ENCODE measurements around the gene USP17L25. TPM values are rescaled to one million over a fixed set of nuclear protein-coding genes. Genes with fewer than 3 reads are reported as not detected.
"Not testable (repeated sequence)": the region's sequence is repeated elsewhere in the genome, so short reads cannot be mapped to it uniquely, and the experiment has no call there.

USP17L25 gene, protein sequence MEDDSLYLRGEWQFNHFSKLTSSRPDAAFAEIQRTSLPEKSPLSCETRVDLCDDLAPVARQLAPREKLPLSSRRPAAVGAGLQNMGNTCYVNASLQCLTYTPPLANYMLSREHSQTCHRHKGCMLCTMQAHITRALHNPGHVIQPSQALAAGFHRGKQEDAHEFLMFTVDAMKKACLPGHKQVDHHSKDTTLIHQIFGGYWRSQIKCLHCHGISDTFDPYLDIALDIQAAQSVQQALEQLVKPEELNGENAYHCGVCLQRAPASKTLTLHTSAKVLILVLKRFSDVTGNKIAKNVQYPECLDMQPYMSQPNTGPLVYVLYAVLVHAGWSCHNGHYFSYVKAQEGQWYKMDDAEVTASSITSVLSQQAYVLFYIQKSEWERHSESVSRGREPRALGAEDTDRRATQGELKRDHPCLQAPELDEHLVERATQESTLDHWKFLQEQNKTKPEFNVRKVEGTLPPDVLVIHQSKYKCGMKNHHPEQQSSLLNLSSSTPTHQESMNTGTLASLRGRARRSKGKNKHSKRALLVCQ
- not detected for polyA plus RNA-seq

DNA sequence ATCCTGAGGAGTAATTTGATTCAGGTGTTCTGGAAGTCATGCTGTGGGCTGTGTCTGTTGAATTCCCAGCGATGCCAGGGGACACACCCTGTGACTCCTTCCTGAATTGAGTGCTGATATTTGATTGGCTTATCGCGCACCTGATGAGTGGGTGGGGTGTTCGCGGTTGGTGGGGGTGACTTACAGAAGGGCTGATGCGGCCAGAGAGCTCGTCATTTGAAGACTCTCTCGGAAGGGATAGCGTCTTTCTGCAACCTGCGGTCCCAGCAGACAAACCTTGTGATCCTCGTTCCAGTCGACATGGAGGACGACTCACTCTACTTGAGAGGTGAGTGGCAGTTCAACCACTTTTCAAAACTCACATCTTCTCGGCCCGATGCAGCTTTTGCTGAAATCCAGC lies at the start of gene USP17L25:
TSS of gene USP17L25 (plus strand) at position 301 of the 400 bp plus-strand sequence. CDS start at position 301, 0 bp downstream.
- WGBS, 3 donors = no CpG with 5 or more reads among the region's 15 CpGs
- H3K27ac ChIP-seq (ENCODE audit: low read depth, low read length) = not testable (repeated sequence)

DNA sequence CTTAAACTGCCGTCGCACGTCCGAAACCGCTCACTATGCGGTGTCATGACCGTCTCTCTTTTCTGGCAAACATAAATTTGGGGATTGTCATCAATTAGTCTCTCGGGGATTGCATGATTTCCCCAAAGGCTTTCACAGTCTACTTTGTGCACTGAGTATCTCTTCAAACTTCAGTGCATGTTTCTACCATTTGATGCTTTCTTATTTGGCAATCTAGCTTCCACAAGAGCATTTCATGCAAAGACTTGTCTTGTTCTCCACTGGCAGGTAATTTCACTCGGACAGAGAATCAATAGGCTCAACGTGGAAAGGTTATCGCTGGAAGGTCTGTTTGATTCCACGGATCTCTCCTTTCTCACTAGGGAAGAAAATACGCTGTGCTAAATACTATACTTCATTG lies 5.5 kb upstream of the USP17L25 start:
- 87 to 92% (median 92%) methylated on average over 1 of the region's 13 CpGs for WGBS, 3 donors
- not testable (repeated sequence) for H3K27ac ChIP-seq (ENCODE audit: low read depth, low read length)

DNA sequence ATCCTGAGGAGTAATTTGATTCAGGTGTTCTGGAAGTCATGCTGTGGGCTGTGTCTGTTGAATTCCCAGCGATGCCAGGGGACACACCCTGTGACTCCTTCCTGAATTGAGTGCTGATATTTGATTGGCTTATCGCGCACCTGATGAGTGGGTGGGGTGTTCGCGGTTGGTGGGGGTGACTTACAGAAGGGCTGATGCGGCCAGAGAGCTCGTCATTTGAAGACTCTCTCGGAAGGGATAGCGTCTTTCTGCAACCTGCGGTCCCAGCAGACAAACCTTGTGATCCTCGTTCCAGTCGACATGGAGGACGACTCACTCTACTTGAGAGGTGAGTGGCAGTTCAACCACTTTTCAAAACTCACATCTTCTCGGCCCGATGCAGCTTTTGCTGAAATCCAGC lies 4.8 kb upstream of the USP17L25 start, which contains the start of gene USP17L24:
TSS of gene USP17L24 (plus strand) at position 301 of the 400 bp plus-strand sequence. CDS start at position 301, 0 bp downstream.
- no CpG with 5 or more reads among the region's 15 CpGs for WGBS, 3 donors
- not testable (repeated sequence) for H3K27ac ChIP-seq (ENCODE audit: low read depth, low read length)

DNA sequence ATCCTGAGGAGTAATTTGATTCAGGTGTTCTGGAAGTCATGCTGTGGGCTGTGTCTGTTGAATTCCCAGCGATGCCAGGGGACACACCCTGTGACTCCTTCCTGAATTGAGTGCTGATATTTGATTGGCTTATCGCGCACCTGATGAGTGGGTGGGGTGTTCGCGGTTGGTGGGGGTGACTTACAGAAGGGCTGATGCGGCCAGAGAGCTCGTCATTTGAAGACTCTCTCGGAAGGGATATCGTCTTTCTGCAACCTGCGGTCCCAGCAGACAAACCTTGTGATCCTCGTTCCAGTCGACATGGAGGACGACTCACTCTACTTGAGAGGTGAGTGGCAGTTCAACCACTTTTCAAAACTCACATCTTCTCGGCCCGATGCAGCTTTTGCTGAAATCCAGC lies 4.6 kb downstream of the USP17L25 start, which contains the start of gene USP17L26:
TSS of gene USP17L26 (plus strand) at position 301 of the 400 bp plus-strand sequence. CDS start at position 301, 0 bp downstream.
- not testable (repeated sequence) for H3K27ac ChIP-seq (ENCODE audit: low read depth, low read length)
- 88% methylated on average over 8 of the region's 15 CpGs; no CpG with 5 or more reads in 2 of the 3 donors for WGBS, 3 donors

DNA sequence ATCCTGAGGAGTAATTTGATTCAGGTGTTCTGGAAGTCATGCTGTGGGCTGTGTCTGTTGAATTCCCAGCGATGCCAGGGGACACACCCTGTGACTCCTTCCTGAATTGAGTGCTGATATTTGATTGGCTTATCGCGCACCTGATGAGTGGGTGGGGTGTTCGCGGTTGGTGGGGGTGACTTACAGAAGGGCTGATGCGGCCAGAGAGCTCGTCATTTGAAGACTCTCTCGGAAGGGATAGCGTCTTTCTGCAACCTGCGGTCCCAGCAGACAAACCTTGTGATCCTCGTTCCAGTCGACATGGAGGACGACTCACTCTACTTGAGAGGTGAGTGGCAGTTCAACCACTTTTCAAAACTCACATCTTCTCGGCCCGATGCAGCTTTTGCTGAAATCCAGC lies 9.4 kb downstream of the USP17L25 start, which contains the start of gene USP17L5:
TSS of gene USP17L5 (plus strand) at position 301 of the 400 bp plus-strand sequence. CDS start at position 301, 0 bp downstream.
- H3K27ac ChIP-seq (ENCODE audit: low read depth, low read length) = not testable (repeated sequence)
- no CpG with 5 or more reads among the region's 15 CpGs for WGBS, 3 donors

DNA sequence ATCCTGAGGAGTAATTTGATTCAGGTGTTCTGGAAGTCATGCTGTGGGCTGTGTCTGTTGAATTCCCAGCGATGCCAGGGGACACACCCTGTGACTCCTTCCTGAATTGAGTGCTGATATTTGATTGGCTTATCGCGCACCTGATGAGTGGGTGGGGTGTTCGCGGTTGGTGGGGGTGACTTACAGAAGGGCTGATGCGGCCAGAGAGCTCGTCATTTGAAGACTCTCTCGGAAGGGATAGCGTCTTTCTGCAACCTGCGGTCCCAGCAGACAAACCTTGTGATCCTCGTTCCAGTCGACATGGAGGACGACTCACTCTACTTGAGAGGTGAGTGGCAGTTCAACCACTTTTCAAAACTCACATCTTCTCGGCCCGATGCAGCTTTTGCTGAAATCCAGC lies 14.1 kb downstream of the USP17L25 start, which contains the start of gene USP17L27:
TSS of gene USP17L27 (plus strand) at position 301 of the 400 bp plus-strand sequence. CDS start at position 301, 0 bp downstream.
- no CpG with 5 or more reads among the region's 15 CpGs for WGBS, 3 donors

DNA sequence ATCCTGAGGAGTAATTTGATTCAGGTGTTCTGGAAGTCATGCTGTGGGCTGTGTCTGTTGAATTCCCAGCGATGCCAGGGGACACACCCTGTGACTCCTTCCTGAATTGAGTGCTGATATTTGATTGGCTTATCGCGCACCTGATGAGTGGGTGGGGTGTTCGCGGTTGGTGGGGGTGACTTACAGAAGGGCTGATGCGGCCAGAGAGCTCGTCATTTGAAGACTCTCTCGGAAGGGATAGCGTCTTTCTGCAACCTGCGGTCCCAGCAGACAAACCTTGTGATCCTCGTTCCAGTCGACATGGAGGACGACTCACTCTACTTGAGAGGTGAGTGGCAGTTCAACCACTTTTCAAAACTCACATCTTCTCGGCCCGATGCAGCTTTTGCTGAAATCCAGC lies 18.9 kb downstream of the USP17L25 start, which contains the start of gene USP17L28:
TSS of gene USP17L28 (plus strand) at position 301 of the 400 bp plus-strand sequence. CDS start at position 301, 0 bp downstream.
- not testable (repeated sequence) for H3K27ac ChIP-seq (ENCODE audit: low read depth, low read length)
- no CpG with 5 or more reads among the region's 15 CpGs for WGBS, 3 donors

More for the DNA sequence above, 14.1 kb downstream of the USP17L25 start, which contains the start of gene USP17L27:
- H3K27ac ChIP-seq (ENCODE audit: low read depth, low read length) = not testable (repeated sequence)

DNA sequence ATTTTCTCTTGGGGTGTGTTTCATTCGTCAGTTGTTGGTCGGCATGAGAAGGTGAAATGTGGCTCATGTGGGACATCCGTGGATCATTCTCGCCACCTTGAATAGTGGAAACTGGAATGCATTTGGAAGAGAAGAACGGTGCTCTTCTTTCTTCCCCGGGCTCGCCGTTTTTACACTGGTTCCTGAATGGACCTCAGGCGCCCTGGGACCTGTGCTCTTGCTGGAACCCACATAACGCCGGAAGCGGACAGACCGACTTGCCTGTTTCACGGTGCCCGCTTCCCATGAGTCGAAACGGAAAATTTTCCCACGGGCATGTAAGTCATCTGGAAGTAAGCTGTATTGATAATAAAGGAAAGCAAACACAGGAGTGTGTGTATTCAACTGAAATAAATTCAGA lies 21.2 kb downstream of the USP17L25 start:
- H3K27ac ChIP-seq (ENCODE audit: low read depth, low read length) = not testable (repeated sequence)
- WGBS, 3 donors = 85 to 93% methylated on average over 12 to 13 of the region's 18 CpGs; no CpG with 5 or more reads in 1 of the 3 donors

DNA sequence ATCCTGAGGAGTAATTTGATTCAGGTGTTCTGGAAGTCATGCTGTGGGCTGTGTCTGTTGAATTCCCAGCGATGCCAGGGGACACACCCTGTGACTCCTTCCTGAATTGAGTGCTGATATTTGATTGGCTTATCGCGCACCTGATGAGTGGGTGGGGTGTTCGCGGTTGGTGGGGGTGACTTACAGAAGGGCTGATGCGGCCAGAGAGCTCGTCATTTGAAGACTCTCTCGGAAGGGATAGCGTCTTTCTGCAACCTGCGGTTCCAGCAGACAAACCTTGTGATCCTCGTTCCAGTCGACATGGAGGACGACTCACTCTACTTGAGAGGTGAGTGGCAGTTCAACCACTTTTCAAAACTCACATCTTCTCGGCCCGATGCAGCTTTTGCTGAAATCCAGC lies 23.6 kb downstream of the USP17L25 start, which contains the start of gene USP17L29:
TSS of gene USP17L29 (plus strand) at position 301 of the 400 bp plus-strand sequence. CDS start at position 301, 0 bp downstream.
- no CpG with 5 or more reads among the region's 15 CpGs for WGBS, 3 donors
- H3K27ac ChIP-seq (ENCODE audit: low read depth, low read length) = not testable (repeated sequence)

DNA sequence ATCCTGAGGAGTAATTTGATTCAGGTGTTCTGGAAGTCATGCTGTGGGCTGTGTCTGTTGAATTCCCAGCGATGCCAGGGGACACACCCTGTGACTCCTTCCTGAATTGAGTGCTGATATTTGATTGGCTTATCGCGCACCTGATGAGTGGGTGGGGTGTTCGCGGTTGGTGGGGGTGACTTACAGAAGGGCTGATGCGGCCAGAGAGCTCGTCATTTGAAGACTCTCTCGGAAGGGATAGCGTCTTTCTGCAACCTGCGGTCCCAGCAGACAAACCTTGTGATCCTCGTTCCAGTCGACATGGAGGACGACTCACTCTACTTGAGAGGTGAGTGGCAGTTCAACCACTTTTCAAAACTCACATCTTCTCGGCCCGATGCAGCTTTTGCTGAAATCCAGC lies 33.1 kb downstream of the USP17L25 start, which contains the start of gene USP17L30:
TSS of gene USP17L30 (plus strand) at position 301 of the 400 bp plus-strand sequence. CDS start at position 301, 0 bp downstream.
- WGBS, 3 donors = no CpG with 5 or more reads among the region's 15 CpGs
- not testable (repeated sequence) for H3K27ac ChIP-seq (ENCODE audit: low read depth, low read length)

DNA sequence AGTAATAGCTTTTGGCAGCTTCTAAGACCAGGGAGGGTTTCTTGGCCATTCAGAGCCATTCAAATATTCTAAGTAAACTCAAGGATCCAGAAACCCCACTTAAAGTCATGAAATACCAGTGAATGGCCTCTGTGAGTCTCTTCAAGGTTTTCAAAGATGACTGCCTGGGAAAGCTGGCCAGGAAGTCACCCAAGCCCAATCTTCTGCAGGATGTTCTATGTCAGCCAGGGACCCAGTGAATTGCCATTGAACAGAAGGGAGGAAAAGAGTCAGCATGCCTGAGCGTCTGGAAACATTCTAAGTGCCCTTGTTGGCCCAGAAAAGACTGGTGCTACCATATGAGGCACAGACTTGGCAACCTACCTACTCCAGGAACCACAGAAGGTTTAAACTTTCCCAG lies 50.2 kb downstream of the USP17L25 start:
- not testable (repeated sequence) for H3K27ac ChIP-seq (ENCODE audit: low read depth, low read length)
- WGBS, 3 donors = 41 to 64% (median 47%) methylated on average over 1 of the region's 1 CpG

Other genes with a start within 250 kb of the USP17L25 start
- gene FAM90A26, start 159.5 kb upstream of the USP17L25 start, polyA plus RNA-seq = not detected
- not detected for gene USP17L10, start 119.3 kb upstream of the USP17L25 start, polyA plus RNA-seq
- not detected for gene USP17L11, start 114.5 kb upstream of the USP17L25 start, polyA plus RNA-seq
- gene USP17L12, start 109.8 kb upstream of the USP17L25 start, polyA plus RNA-seq = not detected
- not detected for gene USP17L13, start 105.0 kb upstream of the USP17L25 start, polyA plus RNA-seq
- not detected for gene USP17L15, start 95.5 kb upstream of the USP17L25 start, polyA plus RNA-seq
- not detected for gene USP17L17, start 86.0 kb upstream of the USP17L25 start, polyA plus RNA-seq
- not detected for gene USP17L18, start 81.3 kb upstream of the USP17L25 start, polyA plus RNA-seq
- not detected for gene USP17L19, start 76.5 kb upstream of the USP17L25 start, polyA plus RNA-seq
- gene USP17L20, start 71.8 kb upstream of the USP17L25 start, polyA plus RNA-seq = not detected
- not detected for gene USP17L21, start 67.0 kb upstream of the USP17L25 start, polyA plus RNA-seq
- not detected for gene USP17L22, start 62.3 kb upstream of the USP17L25 start, polyA plus RNA-seq
- not detected for gene USP17L24, start 4.7 kb upstream of the USP17L25 start, polyA plus RNA-seq
- not detected for gene USP17L26, start 4.7 kb downstream of the USP17L25 start, polyA plus RNA-seq
- gene USP17L5, start 9.5 kb downstream of the USP17L25 start, polyA plus RNA-seq = not detected
- gene USP17L27, start 14.2 kb downstream of the USP17L25 start, polyA plus RNA-seq = not detected
- gene USP17L28, start 19.0 kb downstream of the USP17L25 start, polyA plus RNA-seq = not detected
- not detected for gene USP17L29, start 23.7 kb downstream of the USP17L25 start, polyA plus RNA-seq
- gene USP17L30, start 33.2 kb downstream of the USP17L25 start, polyA plus RNA-seq = not detected
- not detected for gene DEFB131A, start 114.5 kb downstream of the USP17L25 start, polyA plus RNA-seq